Esophagus squamous epithelium (tissue), 4 donors: ENCODE data around the gene TCP11.

Source experiments
- POLR2A ChIP-seq, 4 donors: fragments of 450-650 bp; IDR thresholded peaks; one replicate each; pipeline ENCODE4 v1.6.1; 2017; ENCODE audit warnings: antibody characterized with exemption in 4 of 4, mild to moderate bottlenecking in 4 of 4, moderate library complexity in 3 of 4
- TF ChIP-seq, protein P1 (sequence below), 6 experiments: fragments of 450-650 bp in 4 of 6; fragments of 200-600 bp in 2 of 6; sonication (generic) in 2 of 6; IDR thresholded peaks; one replicate each; pipeline ENCODE4 v1.5.1; 2016 to 2019; ENCODE audit warnings: antibody characterized with exemption in 6 of 6, mild to moderate bottlenecking in 4 of 6, moderate library complexity in 4 of 6

DNA sequence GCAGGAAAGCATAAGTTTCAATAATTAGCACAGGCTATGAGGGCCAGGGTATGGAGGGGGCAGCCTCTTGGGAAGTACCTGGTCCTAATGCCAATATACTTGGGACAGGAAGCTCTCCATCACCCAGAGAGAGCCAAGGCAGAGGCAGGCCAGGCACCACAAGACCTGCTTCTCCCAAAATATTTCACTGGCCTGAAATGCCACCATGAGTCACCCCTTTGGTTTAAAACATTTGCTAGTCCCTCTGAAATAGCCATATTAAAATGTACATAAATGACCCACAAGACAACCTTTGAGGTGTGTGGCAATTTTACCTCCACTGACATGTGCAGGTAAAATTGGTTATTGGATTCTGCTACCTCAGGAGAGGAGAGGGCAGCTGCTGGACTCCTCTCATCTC, 49.2 kb upstream of the TCP11 start:
- TF ChIP-seq, protein P1, sequence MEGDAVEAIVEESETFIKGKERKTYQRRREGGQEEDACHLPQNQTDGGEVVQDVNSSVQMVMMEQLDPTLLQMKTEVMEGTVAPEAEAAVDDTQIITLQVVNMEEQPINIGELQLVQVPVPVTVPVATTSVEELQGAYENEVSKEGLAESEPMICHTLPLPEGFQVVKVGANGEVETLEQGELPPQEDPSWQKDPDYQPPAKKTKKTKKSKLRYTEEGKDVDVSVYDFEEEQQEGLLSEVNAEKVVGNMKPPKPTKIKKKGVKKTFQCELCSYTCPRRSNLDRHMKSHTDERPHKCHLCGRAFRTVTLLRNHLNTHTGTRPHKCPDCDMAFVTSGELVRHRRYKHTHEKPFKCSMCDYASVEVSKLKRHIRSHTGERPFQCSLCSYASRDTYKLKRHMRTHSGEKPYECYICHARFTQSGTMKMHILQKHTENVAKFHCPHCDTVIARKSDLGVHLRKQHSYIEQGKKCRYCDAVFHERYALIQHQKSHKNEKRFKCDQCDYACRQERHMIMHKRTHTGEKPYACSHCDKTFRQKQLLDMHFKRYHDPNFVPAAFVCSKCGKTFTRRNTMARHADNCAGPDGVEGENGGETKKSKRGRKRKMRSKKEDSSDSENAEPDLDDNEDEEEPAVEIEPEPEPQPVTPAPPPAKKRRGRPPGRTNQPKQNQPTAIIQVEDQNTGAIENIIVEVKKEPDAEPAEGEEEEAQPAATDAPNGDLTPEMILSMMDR (IDR thresholded peaks at IDR 0.05), result no peak
- TF ChIP-seq POLR2A (IDR thresholded peaks at IDR 0.05), result no peak
